D721Med (cell line): ENCODE measurements around the gene UBA6.

Source experiments
- DNase-seq: peaks from one replicate; pipeline ENCODE4 v3.0.0; 2011; ENCODE audit warnings: low spot score; ENCODE audit not compliant: insufficient read length
- FAIRE-seq: peaks from 2 replicates; lab custom pipeline; 2011; peaks lifted over from hg19 to GRCh38; lab: Jason Lieb, UNC
- TF ChIP-seq, protein P1 (sequence below): IDR thresholded peaks from 2 replicates; pipeline ENCODE4 v1.5.1; 2012; ENCODE audit warnings: mild to moderate bottlenecking, control low read depth; ENCODE audit not compliant: insufficient read depth; ENCODE audit errors: missing control alignments

UBA6 gene

DNA sequence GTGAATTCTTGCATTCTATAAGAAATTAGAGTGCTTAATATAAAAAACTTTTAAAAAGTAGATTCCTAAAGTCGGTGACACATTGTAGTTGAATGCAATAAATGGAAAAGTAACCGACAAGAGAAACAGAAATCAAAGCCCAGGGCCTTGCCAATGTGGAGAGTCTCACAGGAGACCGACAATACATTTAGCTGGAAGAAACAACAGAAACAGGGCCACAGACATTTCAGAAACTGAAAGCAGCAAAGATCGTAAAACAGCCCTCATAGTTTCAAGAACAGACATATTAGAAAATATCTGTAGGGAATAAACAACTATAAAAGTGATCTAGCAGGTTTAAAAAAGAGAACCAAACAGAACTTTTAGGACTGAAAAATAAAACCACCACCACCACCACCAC is 92.9 kb downstream of the UBA6 start:
- TF ChIP-seq, protein P1, sequence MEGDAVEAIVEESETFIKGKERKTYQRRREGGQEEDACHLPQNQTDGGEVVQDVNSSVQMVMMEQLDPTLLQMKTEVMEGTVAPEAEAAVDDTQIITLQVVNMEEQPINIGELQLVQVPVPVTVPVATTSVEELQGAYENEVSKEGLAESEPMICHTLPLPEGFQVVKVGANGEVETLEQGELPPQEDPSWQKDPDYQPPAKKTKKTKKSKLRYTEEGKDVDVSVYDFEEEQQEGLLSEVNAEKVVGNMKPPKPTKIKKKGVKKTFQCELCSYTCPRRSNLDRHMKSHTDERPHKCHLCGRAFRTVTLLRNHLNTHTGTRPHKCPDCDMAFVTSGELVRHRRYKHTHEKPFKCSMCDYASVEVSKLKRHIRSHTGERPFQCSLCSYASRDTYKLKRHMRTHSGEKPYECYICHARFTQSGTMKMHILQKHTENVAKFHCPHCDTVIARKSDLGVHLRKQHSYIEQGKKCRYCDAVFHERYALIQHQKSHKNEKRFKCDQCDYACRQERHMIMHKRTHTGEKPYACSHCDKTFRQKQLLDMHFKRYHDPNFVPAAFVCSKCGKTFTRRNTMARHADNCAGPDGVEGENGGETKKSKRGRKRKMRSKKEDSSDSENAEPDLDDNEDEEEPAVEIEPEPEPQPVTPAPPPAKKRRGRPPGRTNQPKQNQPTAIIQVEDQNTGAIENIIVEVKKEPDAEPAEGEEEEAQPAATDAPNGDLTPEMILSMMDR = no peak
- DNase-seq (no peak), FAIRE-seq (no peak)

DNA sequence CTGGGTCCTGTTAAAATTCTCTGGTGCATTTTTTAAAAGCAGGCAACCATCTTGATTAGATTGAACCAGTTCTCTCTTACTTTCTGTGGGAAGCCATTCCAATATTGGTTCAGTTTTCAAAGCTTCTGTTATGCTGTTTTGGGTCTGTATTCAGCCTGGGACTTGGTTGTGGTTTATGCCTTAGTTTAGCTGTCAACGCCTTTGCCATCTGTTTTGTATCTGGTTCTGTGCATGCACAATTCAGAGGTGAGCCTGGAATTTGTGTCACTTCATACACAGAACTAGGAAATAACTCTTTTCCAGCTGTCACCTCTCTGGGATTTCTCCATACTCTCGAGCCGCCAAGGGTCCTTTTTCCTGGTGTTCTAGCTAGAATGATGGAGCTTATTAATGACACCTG is 96.2 kb downstream of the UBA6 start:
- TF ChIP-seq, protein P1 = no peak
- DNase-seq (no peak), FAIRE-seq (no peak)

DNA sequence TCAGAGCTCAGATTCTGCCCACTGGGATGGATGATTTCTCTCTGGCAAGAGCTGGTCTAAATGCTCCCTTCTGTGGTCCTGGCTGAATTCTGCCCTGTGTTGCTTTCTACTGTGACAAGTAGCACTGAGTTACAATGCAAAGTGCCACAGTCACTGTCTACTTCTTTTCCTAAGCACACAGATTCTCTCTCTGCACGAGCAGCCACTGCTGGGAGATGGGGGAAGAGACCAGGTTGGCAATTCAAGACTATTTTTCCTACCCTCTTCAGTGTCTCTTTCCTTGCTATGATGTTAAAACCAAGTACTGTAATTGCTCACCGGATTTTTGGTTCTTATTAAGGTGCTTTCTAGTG is 97.0 kb downstream of the UBA6 start:
- no peak for DNase-seq
- TF ChIP-seq, protein P1 = no peak
- FAIRE-seq = no peak

DNA sequence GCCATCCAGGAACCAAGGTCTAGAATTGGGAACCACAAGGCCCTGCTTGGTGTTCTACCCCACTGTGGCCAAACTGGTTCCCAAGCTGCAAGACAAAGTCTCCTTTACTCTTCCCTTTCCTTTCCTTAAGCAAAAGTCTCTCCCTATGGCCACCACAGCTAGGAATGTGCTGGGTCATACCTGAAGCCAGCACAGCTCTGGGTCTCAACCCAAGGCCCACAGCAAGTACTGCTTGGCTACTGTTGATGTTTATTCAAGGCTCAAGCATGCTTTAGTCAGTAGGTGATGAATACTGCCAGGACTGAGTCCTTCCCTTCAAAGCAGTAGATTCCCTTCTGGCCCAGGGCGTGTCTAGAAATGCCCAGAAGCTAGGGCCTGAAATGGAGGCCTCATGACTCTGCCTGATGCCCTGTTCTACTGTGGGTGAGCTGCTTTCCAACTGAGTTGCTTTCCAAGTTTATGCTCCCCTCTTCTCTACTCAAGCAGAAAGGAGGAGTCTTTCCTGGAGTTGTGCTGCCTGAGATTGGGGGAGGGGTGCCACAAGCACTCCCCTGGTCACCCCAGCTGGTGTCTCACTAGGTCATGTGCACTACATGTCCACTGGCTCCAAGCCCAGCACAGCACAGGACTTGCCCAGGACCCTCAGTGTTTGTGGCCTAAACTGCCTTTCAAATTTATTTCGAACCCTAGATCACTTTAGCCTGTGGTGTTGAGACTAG is 97.5 kb downstream of the UBA6 start:
- TF ChIP-seq, protein P1 = no peak
- no peak for FAIRE-seq

DNA sequence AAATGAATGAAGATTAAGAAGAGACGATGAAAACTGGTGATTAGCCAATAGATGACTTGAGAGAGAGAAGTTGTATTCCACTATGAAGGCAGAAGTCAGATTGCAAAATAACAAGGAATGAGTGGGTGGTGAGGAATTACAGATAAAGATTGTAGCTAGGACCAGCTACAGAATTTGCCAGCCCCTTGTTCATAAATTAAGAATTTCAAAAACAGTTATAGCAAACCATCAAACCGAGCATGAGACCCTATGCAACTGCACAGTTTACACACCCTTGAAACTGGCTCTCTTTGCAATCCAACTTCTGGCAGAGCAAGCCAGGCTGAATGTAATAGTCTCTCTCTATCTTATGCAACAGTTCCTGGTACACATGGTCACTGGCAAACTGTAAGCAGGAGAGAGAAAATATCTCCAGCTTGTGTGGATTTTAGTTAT is 107.2 kb downstream of the UBA6 start:
- DNase-seq (no peak), FAIRE-seq (no peak)
- TF ChIP-seq, protein P1 = no peak

More for the DNA sequence above, 97.5 kb downstream of the UBA6 start:
- DNase-seq = no peak

DNA sequence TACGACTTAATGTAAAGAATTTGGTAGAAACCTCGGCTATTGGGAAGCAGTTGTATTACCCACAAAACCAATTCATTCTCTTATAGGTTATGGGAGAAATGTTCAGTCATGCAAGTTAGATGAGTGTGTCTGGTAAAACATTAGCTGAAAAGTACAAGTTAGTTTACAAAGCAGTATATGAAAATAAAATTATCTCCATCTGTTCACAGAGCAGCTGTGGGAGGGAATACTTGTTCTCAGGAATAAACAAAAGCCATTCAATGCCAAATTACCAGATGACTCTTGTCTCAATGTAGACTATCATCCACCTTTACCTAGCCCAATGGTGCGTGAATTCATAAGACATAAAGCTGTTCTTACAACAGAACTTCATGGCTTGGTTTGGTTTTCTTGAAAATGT is 113.8 kb downstream of the UBA6 start:
- TF ChIP-seq, protein P1 = no peak
- no peak for FAIRE-seq
- DNase-seq = no peak

DNA sequence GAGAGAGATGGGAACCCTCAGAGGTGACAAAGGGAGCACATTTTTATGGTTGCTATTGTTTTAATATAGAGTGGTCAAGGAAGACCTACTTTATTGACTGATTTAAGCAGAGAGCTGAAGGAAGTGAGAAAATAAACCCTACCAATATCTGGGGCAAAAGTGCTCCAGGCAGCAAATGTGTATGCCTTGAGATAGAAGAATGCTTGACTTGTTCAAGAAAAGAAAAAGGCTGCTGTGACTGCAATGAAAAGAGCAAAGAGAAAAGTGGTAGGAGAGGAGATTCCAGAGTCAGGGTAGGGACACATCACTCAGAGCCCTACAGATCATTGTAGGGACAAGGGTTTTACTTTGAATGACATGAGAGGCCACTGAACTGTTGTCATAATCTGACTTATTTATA is 116.5 kb downstream of the UBA6 start:
- no peak for DNase-seq
- FAIRE-seq = no peak
- TF ChIP-seq, protein P1 = no peak
